Measurements from ENCODE around the gene MAP3K14.

Gene MAP3K14

DNA sequence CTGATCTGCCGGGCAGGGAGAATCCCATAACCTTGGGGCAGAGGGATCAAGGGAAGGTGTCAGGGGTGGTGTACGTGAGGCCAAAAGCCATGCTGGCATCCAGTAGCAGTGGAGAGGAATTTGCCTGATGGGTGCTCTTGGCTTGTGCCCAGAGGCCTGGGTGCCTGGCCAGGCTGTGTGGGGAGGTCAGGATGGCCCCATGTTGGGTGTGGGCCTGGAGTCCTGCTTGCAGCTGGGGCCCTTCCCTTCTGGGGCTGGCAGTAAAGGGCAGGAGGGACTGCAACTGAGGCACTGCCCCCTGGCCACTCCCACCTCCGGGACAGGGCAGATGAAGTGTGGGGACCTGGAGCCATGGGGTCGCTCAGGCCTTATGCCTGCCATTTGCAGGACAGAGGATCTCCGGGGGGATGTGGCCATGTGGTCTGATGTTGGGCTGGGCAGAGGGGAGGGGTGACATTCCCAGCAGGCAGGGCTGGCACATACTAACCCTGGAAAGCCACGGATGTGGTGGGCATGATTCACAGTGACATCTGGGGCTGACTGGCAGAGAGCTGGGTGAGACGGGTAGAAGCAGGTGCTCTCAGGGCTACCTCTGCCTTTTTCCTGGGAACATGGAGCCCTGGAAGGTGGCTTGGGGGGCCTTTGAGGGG lies 91.6 kb downstream of the MAP3K14 start:
- peak overlapping the region; percentile 97 for H3K27ac Mint-ChIP-seq
- DNase-seq, result no peak
- H3K4me3 Mint-ChIP-seq, result peak overlapping the region; percentile 90 to 99
- H3K36me3 Mint-ChIP-seq, result peaks cover 29 to 47% of the 10 kb centered on the region in 2 donors
- H3K27me3 Mint-ChIP-seq, result no peaks in the 10 kb centered on the region
- H3K4me1 Mint-ChIP-seq, result peaks cover 73 to 89% of the 10 kb centered on the region in 2 donors
- no peak for ATAC-seq (replicated peaks)
- H3K9me3 Mint-ChIP-seq, result no peaks in the 10 kb centered on the region

DNA sequence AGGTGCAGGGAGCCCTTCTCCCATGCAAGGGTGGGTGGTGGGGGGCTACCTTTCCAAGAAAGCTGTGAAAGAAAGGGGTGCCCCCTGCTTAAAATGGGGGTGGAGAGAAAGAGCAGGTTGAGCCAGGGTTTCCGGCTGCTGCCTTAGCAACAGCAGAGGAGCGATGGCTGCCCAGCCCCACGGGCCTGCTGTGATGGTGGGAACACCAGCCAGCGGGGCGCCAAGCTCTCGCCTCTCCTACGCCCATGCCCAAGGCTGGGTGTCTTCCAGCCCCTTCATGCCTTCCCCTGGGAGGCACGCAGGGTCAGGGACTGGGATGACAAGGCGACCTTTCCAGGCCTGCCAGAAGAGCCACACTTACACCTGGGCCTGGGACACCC lies 92.2 kb downstream of the MAP3K14 start:
- Mint-ChIP-seq H3K36me3 (peaks cover 33 to 53% of the 10 kb centered on the region in 2 donors), H3K27ac (peak overlapping the region; percentile 97), H3K4me3 (peak overlapping the region; percentile 90 to 99), H3K9me3 (no peaks in the 10 kb centered on the region), H3K4me1 (peaks cover 73 to 89% of the 10 kb centered on the region in 2 donors), H3K27me3 (no peaks in the 10 kb centered on the region)
- ATAC-seq (replicated peaks) (no peak), DNase-seq (no peak)

DNA sequence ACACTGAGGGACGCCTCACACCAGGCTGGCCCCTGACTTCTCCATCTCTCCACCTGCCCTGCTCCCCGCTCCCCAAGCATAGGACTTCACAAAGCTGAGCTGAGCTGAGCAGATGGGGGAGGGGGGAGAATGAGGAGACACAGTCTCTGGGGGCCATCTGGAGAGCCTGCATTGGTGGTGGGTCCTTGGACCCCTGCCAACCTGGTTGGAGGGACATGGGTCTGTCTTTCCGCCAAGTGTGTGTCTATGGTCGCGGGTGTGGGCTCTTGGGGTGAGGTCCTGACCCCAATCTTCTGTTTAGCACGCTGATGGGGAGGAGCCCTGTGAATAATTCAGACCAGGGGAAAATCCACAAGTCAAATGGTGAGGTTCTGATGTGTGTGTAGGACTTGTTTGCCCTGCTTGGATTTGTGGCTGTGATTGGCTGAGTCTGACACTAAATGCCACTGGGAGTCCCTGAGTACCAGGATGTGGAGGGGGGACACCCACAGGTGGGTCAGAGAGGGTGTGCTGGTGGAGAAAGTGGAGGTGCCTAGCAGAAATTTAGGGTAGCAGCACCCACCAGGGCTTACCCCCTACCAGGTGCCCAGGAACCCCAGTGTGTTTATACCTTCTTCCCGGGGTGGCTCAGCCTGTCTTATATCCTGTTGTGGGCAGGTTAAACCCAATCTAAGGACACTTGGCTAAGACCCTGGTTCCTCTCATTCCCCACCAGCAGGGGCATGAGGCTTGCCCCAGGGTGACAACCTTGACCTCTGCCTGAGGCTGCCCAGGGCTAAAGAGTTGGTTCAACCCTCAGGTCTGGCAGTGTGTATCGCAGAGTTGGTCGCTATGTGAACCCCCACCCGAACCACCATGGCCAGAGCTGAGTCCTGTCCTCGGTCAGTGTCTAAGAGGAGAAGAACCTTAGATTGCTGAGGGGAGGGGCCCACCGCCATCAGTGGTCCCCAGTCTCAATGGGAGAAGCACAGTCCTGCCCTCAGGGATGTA lies 93.0 kb downstream of the MAP3K14 start:
- Mint-ChIP-seq H3K27me3 (no peaks in the 10 kb centered on the region), H3K9me3 (no peaks in the 10 kb centered on the region), H3K27ac (peak overlapping the region; percentile 97), H3K36me3 (peaks cover 37 to 61% of the 10 kb centered on the region in 2 donors), H3K4me1 (peaks cover 73 to 89% of the 10 kb centered on the region in 2 donors), H3K4me3 (peak overlapping the region; percentile 90 to 99)
- ATAC-seq (replicated peaks), result peak; percentile 49 to 50
- peak; percentile 77 for DNase-seq

DNA sequence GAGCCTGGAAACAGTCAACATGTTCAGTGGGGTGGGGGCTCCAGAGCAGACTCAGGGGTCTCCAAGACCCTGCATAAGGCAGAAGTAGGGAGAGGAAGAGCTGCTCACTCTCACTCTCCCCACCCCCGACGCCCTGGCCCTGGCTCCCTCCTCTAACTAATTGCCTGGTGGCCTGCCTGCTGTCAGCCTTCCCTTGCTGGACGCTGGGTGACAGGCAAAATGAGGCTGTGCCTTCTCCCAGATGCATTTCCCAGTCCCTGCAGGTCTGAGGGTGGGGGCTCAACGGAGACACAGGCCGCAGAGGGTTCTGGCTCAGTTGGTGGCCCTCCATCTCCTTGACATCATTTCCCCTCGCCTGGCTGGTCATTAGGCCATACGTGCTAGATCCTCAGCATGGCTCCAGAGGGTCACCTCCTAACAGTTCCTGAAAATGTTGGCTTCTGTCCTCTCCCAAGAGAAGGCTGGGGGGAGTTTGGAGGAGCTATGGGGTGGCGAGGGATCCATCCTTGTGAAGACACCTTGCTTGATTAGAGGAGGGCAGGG lies 93.8 kb downstream of the MAP3K14 start:
- ATAC-seq (replicated peaks) (peak; percentile 1), DNase-seq (no peak)
- Mint-ChIP-seq H3K27ac (peak overlapping the region; percentile 97), H3K4me1 (peaks cover 68 to 85% of the 10 kb centered on the region in 2 donors), H3K4me3 (peak overlapping the region; percentile 90 to 99), H3K36me3 (peaks cover 36 to 63% of the 10 kb centered on the region in 2 donors), H3K9me3 (no peaks in the 10 kb centered on the region), H3K27me3 (no peaks in the 10 kb centered on the region)

DNA sequence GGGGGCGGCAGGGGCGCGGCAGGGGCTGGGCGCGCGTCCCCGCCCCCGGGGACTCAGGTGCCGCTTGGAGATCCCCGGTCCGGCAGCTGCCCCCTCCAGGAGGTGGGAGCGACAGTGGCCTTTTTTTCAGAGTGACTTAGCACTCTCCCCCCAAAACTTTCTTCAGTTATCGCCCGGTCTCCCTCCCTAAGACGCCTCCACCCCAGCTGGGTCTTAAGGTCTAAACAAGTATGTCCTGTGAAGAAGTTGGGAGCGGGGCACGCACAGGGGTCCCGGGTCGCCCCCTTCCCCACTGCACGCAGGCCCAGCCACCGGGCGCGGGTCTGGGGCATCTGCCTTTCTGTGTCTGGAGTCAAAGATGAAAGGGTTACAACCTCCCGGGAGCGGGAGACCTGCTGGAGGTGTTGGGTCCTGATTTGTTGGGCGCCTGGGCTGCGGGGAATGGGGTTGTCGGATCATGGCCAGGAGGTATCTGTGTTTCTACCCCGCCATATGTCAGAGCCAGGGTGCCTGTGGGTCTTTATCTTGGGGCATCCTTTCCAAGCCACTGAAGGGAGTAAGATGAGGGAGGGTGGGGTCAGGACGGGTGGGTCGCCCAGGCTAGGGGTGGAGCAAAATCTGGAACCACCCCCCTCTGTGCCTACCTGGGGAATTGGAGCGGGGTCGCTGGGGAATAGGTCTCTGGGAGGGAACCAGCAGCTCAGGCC lies 94.4 kb downstream of the MAP3K14 start:
- H3K27ac Mint-ChIP-seq, result peak overlapping the region; percentile 97
- DNase-seq (peak; percentile 60), ATAC-seq (replicated peaks) (peak; percentile 15 to 26)
- peak overlapping the region; percentile 90 to 99 for H3K4me3 Mint-ChIP-seq
- H3K9me3 Mint-ChIP-seq, result no peaks in the 10 kb centered on the region
- no peaks in the 10 kb centered on the region for H3K27me3 Mint-ChIP-seq
- H3K4me1 Mint-ChIP-seq, result peaks cover 63 to 79% of the 10 kb centered on the region in 2 donors
- peaks cover 37 to 68% of the 10 kb centered on the region in 2 donors for H3K36me3 Mint-ChIP-seq

DNA sequence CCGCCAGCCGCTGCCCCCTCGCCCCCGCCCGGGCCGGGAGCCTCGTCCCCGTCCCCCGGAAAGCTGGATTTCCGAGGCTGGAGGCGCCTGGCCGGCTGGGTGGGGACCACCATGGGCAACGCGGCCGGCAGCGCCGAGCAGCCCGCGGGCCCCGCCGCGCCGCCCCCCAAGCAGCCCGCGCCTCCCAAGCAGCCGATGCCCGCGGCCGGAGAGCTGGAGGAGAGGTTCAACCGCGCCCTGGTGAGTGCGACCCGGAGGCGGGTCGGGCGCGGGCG lies 94.9 kb downstream of the MAP3K14 start:
- Mint-ChIP-seq H3K27me3 (no peaks in the 10 kb centered on the region), H3K4me3 (peak overlapping the region; percentile 90 to 99), H3K36me3 (peaks cover 38 to 71% of the 10 kb centered on the region in 2 donors), H3K9me3 (no peaks in the 10 kb centered on the region), H3K27ac (no peak overlapping the region), H3K4me1 (peaks cover 58 to 74% of the 10 kb centered on the region in 2 donors)
- DNase-seq, result no peak
- ATAC-seq (replicated peaks), result no peak

DNA sequence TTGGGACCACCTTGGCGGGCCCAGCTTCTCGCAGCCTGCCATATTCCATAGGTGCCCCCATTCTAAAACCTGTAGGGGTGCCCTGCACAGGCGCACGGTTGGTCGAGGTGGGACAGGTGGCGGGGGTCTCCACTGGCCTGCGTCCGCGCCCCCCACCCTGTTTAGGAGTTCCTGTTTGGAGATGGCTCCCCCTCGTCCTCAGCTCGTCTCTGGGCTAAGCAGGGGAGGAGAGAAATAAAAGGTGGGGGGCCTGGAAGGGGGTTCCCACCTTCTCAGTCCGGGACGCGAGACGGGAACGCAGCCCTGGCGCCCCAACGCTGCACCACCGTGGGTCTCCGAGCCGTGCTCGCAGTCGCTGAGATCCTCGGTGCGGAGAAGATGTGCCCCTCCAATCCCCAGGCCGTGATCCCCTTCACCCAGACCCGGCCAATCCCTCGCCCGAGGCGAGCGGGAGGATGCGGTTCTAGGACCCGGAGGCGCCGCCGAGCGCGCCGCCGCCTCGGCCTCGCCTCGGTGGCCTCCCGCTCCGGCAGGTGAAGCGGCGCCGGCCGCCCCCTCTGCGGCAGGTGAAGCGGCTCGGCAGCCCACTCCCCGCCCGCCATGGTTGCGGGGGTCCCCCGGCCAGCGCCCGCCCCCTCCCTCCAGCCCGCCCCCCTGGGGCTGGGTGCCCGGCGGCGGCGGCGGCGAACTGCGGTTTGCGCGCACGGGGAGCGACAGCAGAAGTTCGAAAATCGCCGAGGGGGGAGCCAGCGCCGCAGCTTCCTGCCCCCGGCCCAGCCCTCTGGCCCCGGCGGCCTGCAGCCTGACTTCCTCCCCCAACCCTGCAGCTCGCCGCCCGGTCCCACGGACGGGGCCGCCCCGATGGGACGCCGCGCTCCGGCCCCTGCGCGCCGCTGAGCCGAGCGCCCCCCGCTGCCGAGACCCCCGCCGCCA lies 95.5 kb downstream of the MAP3K14 start, which contains the start of gene FMNL1:
Gene FMNL1 (plus strand): TSS at position 805 of the 933 bp plus-strand sequence. CDS start 240 bp downstream, outside the sequence.
- Mint-ChIP-seq H3K9me3 (no peaks in the 10 kb centered on the region), H3K4me1 (peaks cover 52 to 68% of the 10 kb centered on the region in 2 donors), H3K27ac (peak within 1 kb of the TSS; percentile 97), H3K27me3 (no peaks in the 10 kb centered on the region), H3K36me3 (peaks cover 41 to 73% of the 10 kb centered on the region in 2 donors), H3K4me3 (peak within 1 kb of the TSS; percentile 90 to 99)
- DNase-seq (peak; percentile 49), ATAC-seq (replicated peaks) (peak in 1 of 2 donors; percentile 10)

DNA sequence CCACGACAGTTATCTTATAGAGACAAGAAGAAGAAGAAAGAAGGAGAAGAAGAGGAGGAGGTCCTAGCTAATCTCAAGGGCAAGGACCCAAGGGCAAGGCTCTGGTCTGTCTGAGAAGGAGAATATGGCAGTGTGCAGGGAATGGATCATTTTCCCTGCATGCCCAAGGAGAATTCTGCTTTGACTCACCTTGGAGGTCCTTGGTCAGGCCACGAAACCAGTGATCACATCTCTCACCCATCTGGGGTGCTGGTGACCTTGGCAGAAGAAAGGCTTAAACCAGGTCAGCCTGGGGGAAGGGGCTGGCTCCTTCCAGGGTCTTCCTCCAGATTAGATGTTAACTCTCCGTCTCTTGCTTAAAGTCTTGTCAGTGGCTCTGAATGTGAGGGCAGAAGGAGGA lies 96.7 kb downstream of the MAP3K14 start:
- DNase-seq, result no peak
- no peak for ATAC-seq (replicated peaks)
- Mint-ChIP-seq H3K27me3 (no peaks in the 10 kb centered on the region), H3K9me3 (no peaks in the 10 kb centered on the region), H3K27ac (peak overlapping the region; percentile 63), H3K4me3 (peak overlapping the region; percentile 85 to 86), H3K36me3 (peaks cover 47 to 74% of the 10 kb centered on the region in 2 donors), H3K4me1 (peaks cover 39 to 55% of the 10 kb centered on the region in 2 donors)

DNA sequence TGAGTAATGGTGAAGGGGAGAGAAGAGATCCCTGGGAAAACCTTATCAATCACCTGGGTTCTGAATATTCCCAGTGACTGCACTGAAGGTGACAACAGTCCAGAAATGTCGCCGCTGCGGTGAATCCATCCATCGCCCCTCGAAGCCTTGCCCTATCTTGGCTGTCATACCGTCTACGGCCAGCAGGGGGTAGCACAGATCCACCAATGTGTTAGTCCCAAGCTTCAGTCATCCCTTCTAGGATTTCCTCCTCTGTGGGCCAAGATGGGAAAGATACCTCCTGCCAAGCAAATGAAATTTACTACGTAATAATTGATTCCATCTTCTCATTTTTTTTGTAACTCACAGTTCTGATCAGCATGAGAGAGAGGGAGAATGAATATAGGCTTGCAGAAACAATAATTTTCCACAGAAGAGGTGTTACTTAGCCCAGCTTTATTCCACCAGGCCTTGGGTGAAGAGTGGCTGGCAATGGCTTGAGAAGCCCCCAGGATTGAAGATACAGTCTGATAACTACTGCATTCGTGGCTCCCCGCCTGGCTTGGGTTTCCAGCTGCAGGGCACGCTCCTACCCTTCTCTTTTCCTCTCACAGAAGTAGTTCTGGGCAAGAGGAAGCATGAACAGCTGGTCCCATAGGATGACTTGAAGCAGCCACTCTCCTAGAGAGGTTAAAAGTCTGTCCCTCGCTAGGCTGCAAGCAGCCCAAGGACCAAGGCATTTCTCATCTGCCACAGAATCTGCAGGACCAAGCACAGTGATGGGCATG lies 97.7 kb downstream of the MAP3K14 start:
- Mint-ChIP-seq H3K27me3 (no peaks in the 10 kb centered on the region), H3K4me1 (peaks cover 33 to 45% of the 10 kb centered on the region in 2 donors), H3K4me3 (peak overlapping the region; percentile 85 to 86), H3K9me3 (no peaks in the 10 kb centered on the region), H3K27ac (peak overlapping the region; percentile 77), H3K36me3 (peaks cover 43 to 74% of the 10 kb centered on the region in 2 donors)
- DNase-seq, result peak; percentile 70
- no peak for ATAC-seq (replicated peaks)

All from stimulated activated naive B cell treated with anti-CD40 and anti-IgM and Interleukin-4, amounts not matched to agents 10 μg/mL and 1 μg/mL and 100 μg/mL, for 72 hours (primary cell).